Posterior vena cava (tissue), 2 donors: ENCODE measurements around the gene NOL11. TPM values are rescaled to one million over a fixed set of nuclear protein-coding genes. Genes with fewer than 3 reads are reported as not detected.

Source experiments
- DNase-seq: peaks from one replicate; pipeline ENCODE4 v3.0.0-alpha.2; 2020; ENCODE audit warnings: low spot score
- intact Hi-C, 2 donors: fragments of 100-400 bp; cut with DNase I; formaldehyde crosslinking; loops; one replicate each; pipeline versions ENCODE4 v1.14.1 to v1.14.2; 2022 to 2023
- total RNA-seq, 2 donors: library from RNA; stranded (reverse); fragmentation: NEBNext Ultra II Directional; extraction: Animal tissue kit (Norgen Biotek cat#: 25700); gene quantifications; one replicate each; pipeline ENCODE4 v1.2.1, GENCODE V29; 2021
- donor health status: DM: yes; HTN: yes; CAD: no.
- donor health status: DM: yes; HTN: yes; CAD: no.

NOL11 gene
- total RNA-seq, 2 donors from 2014 or later, result 33.4 to 38.9 TPM

- intact Hi-C loops, result no loop called here
- DNase-seq, result no peak
Measured at GRCh38 chr17:67785504-67785903, 67.8 kb downstream of the NOL11 start.

Other genes with a start within 250 kb of the NOL11 start
- 10 to 100 TPM; 70.1 to 70.8 TPM for gene BPTF, start 107.6 kb downstream of the NOL11 start, total RNA-seq